Rectal smooth muscle tissue (tissue), 1 donor: ENCODE data around the gene HPX.

Source experiments
- H3K27ac ChIP-seq: one replicate; pipeline ENCODE4 v1.7.0; 2013; ENCODE audit warnings: low read depth, low read length, inconsistent platforms
- H3K27me3 ChIP-seq: one replicate; pipeline ENCODE4 v1.7.0; 2013; ENCODE audit warnings: low read length; ENCODE audit not compliant: control insufficient read depth, insufficient read depth
- H3K36me3 ChIP-seq: one replicate; pipeline ENCODE4 v1.7.0; 2013; ENCODE audit warnings: low read length; ENCODE audit not compliant: control insufficient read depth, insufficient read depth
- H3K4me1 ChIP-seq: one replicate; pipeline ENCODE4 v1.7.0; 2013; ENCODE audit warnings: low read length; ENCODE audit not compliant: control insufficient read depth, insufficient read depth
- H3K4me3 ChIP-seq: one replicate; pipeline ENCODE4 v1.7.0; 2013; ENCODE audit warnings: low read length
- H3K9ac ChIP-seq: one replicate; pipeline ENCODE4 v1.7.0; 2013; ENCODE audit warnings: low read length

Gene HPX

GRCh38 chr11:6405052-6405667 lies 35.6 kb downstream of the HPX start:
- Histone ChIP-seq H3K36me3 (peaks cover 3% of the 10 kb centered on the region), H3K9ac (no peak overlapping the region), H3K27ac (no peak overlapping the region), H3K4me3 (no peak overlapping the region), H3K27me3 (no peaks in the 10 kb centered on the region), H3K4me1 (no peaks in the 10 kb centered on the region)

GRCh38 chr11:6404342-6405051 lies 36.3 kb downstream of the HPX start:
- Histone ChIP-seq H3K27me3 (no peaks in the 10 kb centered on the region), H3K27ac (no peak overlapping the region), H3K9ac (no peak overlapping the region), H3K4me3 (no peak overlapping the region), H3K36me3 (peaks cover 3% of the 10 kb centered on the region), H3K4me1 (no peaks in the 10 kb centered on the region)

- no peak overlapping the region for H3K4me3 ChIP-seq
- no peak overlapping the region for H3K9ac ChIP-seq
- H3K4me1 ChIP-seq, result no peaks in the 10 kb centered on the region
- peaks cover 3% of the 10 kb centered on the region for H3K36me3 ChIP-seq
- no peaks in the 10 kb centered on the region for H3K27me3 ChIP-seq
- H3K27ac ChIP-seq, result no peak overlapping the region
Observed at GRCh38 chr11:6403539-6403938, 37.2 kb downstream of the HPX start.

GRCh38 chr11:6402561-6402981 lies 38.2 kb downstream of the HPX start:
- Histone ChIP-seq H3K4me3 (no peak overlapping the region), H3K9ac (no peak overlapping the region), H3K36me3 (peaks cover 3% of the 10 kb centered on the region), H3K27ac (no peak overlapping the region), H3K27me3 (no peaks in the 10 kb centered on the region), H3K4me1 (peaks cover 3% of the 10 kb centered on the region)

- Histone ChIP-seq H3K36me3 (peaks cover 3% of the 10 kb centered on the region), H3K27ac (no peak overlapping the region), H3K4me1 (peaks cover 6% of the 10 kb centered on the region)
Observed at GRCh38 chr11:6402061-6402470, 38.7 kb downstream of the HPX start.

GRCh38 chr11:6401464-6401863 lies 39.3 kb downstream of the HPX start:
- Histone ChIP-seq H3K4me3 (no peak overlapping the region), H3K4me1 (peaks cover 6% of the 10 kb centered on the region), H3K27me3 (no peaks in the 10 kb centered on the region), H3K36me3 (peaks cover 3% of the 10 kb centered on the region), H3K27ac (no peak overlapping the region), H3K9ac (no peak overlapping the region)

More at GRCh38 chr11:6402061-6402470, 38.7 kb downstream of the HPX start:
- Histone ChIP-seq H3K27me3 (no peaks in the 10 kb centered on the region), H3K9ac (no peak overlapping the region), H3K4me3 (no peak overlapping the region)

- H3K4me3 ChIP-seq, result no peak overlapping the region
- H3K36me3 ChIP-seq, result peaks cover 3% of the 10 kb centered on the region
- peaks cover 6% of the 10 kb centered on the region for H3K4me1 ChIP-seq
- no peak overlapping the region for H3K9ac ChIP-seq
- no peak overlapping the region for H3K27ac ChIP-seq
- no peaks in the 10 kb centered on the region for H3K27me3 ChIP-seq
Observed at GRCh38 chr11:6400431-6401345, 40.1 kb downstream of the HPX start.

- Histone ChIP-seq H3K9ac (no peak overlapping the region), H3K27ac (no peak overlapping the region), H3K4me1 (peaks cover 6% of the 10 kb centered on the region), H3K27me3 (no peaks in the 10 kb centered on the region), H3K4me3 (no peak overlapping the region), H3K36me3 (peaks cover 8% of the 10 kb centered on the region)
Observed at GRCh38 chr11:6397636-6398035, 43.2 kb downstream of the HPX start.

GRCh38 chr11:6397156-6397555 lies 43.6 kb downstream of the HPX start:
- H3K27ac ChIP-seq, result no peak overlapping the region
- peaks cover 6% of the 10 kb centered on the region for H3K4me1 ChIP-seq
- no peak overlapping the region for H3K4me3 ChIP-seq
- no peak overlapping the region for H3K9ac ChIP-seq
- peaks cover 8% of the 10 kb centered on the region for H3K36me3 ChIP-seq
- H3K27me3 ChIP-seq, result no peaks in the 10 kb centered on the region

- H3K36me3 ChIP-seq, result peaks cover 8% of the 10 kb centered on the region
- no peak overlapping the region for H3K27ac ChIP-seq
Observed at GRCh38 chr11:6395470-6396060, 45.2 kb downstream of the HPX start.

GRCh38 chr11:6393989-6394670 lies 46.7 kb downstream of the HPX start:
- H3K4me1 ChIP-seq, result peaks cover 12% of the 10 kb centered on the region
- H3K27me3 ChIP-seq, result no peaks in the 10 kb centered on the region
- H3K4me3 ChIP-seq, result no peak overlapping the region
- no peak overlapping the region for H3K27ac ChIP-seq
- H3K36me3 ChIP-seq, result peaks cover 7% of the 10 kb centered on the region
- no peak overlapping the region for H3K9ac ChIP-seq

More at GRCh38 chr11:6395470-6396060, 45.2 kb downstream of the HPX start:
- Histone ChIP-seq H3K4me1 (peaks cover 12% of the 10 kb centered on the region), H3K27me3 (no peaks in the 10 kb centered on the region), H3K9ac (no peak overlapping the region), H3K4me3 (no peak overlapping the region)
